HG02973 (cell line): ENCODE results near the gene LCE1A.

ENCODE experiments used
- ATAC-seq: cut with Tn5 transposase; IDR thresholded peaks from one replicate; pipeline ENCODE4 v1.9.1; 2021; ENCODE audit warnings: moderate library complexity; ENCODE audit not compliant: unreplicated experiment

The LCE1A gene, protein sequence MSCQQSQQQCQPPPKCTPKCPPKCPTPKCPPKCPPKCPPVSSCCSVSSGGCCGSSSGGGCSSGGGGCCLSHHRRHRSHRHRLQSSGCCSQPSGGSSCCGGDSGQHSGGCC

GRCh38 chr1:152827173-152827572 lies at the start of gene LCE1A:
Gene LCE1A, plus strand, starts transcription at chr1:152827473. Its CDS starts 0 bp downstream, at chr1:152827473.
- no peak for ATAC-seq

DNA sequence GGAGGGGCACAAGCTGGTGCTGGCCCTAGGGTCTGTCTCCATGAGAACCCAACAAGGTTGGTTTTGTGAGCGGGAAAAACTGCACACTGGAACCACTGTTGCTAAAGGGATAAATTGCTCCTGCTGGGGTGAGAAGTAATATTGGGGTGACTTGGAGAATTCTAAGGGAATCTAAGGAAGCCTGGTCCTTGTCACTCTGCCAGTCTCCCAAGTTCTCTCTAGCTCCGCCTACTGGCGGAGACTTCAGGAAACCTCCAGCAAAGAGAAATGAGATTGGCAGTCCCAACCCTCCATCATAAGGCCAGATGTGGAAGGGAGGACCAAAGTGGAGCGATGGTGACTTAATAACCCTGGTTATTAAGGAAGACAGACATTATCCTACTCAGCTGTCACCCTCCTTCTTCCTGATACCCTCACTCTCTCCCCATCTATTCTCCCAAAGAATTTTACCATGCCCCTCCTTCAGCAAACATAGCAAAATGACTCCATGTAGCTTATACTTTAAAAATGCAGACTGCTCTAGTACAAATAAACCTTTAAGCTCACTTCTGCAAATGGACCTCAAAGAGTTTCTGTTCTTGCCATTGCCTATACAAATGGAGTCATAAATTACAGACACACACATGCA lies 49.6 kb upstream of the LCE1A start:
- no peak for ATAC-seq

GRCh38 chr1:152783095-152783494 lies 44.2 kb upstream of the LCE1A start:
- no peak for ATAC-seq

GRCh38 chr1:152786077-152786476 lies 41.2 kb upstream of the LCE1A start, which contains the start of gene LCE1E:
Gene LCE1E, plus strand, starts transcription at chr1:152786257. Its CDS starts 1,043 bp downstream, at chr1:152787300.
- ATAC-seq: no peak

- ATAC-seq: no peak
These were observed 31.6 kb upstream of the LCE1A start for GRCh38 chr1:152795686-152796085.

DNA sequence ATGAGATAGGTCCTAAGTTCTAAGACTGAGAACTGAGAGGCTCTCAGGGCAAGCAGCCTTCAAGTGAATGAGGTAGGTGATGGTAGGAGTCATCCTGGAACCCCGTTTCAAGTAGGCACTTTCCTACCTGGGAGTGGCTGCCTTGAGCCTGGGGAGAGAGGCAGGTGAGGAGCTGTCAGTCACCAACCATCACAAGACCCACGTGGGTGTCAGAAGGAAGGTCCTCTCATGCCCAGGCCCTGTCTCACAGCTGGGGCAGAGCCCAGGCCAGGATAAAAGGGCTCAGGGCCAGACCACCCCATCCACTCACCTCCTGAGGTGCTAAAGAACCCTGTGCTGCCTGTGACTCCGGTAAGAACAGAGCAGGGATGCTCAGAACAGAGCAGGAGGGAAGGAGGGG lies 30.9 kb upstream of the LCE1A start, which contains the start of gene LCE1D:
TSS of gene LCE1D (plus strand) at position 301 of the 400 bp plus-strand sequence. CDS start 1,074 bp downstream, outside the sequence.
- ATAC-seq: no peak

- no peak for ATAC-seq
These were observed 25.9 kb upstream of the LCE1A start for GRCh38 chr1:152801333-152801732.

GRCh38 chr1:152806576-152806975 lies 20.7 kb upstream of the LCE1A start, which contains the start of gene LCE1C:
Gene LCE1C, minus strand, starts transcription at chr1:152806651. Its CDS starts 1,173 bp downstream, at chr1:152805478.
- no peak for ATAC-seq

DNA sequence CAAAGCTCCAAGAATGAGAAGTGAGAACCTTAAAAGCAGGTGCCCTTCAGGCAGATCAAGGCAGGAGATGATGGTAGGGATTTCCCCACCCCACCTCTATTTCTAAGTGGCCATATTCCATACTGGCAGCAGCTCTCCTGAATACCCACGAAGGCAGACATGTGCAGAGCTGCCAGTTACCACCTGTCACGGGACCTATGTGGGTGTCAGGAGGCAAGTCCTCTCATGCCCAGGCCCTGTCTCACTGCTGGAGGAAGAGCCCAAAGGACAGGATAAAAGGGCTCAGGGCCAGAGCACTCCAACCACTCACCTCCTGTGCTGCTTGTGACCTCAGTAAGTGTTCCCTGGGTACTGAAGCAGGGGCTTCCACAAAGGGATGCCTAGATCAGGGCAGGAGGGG lies 16.2 kb upstream of the LCE1A start:
- ATAC-seq: no peak

DNA sequence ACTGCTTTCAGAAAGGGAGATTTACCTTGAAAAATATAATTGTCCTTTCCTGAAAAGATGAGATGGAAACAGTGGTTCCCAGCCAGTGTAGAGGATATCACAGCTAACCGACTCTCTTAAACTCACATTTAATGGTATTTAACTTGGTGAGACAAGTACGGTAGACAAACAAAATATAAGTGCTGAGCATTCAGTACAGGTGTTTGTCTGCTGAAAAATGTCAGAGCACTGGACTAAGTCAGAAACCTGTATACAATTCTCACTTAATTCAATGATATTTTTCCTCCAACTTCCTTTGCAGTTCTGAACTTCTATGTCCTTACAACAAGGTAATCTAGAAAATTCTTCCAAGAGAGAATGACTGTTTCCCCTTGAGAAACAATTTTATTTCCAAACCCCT lies 15.6 kb upstream of the LCE1A start, which contains the start of gene LCE1B:
TSS of gene LCE1B (plus strand) at position 301 of the 400 bp plus-strand sequence. CDS start 476 bp downstream, outside the sequence.
- no peak for ATAC-seq

GRCh38 chr1:152817309-152817708 lies 10.0 kb upstream of the LCE1A start:
- ATAC-seq: no peak

GRCh38 chr1:152823294-152823693 lies 4.0 kb upstream of the LCE1A start:
- no peak for ATAC-seq

DNA sequence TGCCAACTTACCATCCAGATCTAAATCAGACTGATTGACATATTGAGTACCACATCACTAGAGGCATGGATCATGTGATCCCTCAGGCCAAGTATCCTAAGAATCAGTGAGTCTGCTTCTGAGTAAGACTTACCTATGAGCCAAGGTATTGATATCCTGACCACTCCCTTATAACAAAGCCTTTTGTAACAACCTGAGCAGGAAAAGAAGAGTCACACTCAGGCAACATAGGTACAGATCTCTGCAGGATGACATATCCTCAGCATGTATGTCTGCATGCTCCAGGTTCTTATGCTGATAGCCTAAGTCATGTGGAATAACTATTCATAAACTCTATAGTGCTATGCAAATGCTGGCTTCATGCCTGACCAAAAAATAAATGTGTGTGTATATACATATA lies 2.3 kb upstream of the LCE1A start:
- ATAC-seq: no peak

DNA sequence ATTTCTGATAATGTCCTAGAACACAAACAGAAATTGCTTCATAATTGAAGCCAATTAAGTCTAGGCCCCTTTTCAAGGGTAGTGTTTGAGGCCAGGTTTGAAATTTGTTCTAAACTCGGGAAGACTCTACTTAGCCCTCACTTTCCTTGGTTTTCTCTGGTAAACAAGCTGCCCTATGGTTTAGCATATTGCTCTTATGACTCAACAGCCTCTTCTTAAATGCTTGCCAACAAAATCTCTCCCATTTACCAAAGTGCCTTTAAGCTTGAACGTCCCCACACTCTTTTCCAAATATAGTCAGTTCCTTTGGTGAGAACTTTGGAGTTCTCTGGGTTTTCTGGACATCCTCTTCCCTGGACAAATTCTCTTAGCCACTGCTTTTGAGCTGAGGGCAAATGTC lies 9.6 kb downstream of the LCE1A start:
- ATAC-seq: no peak

GRCh38 chr1:152842556-152842955 lies 15.3 kb downstream of the LCE1A start, which contains the start of gene LCE6A:
Gene LCE6A, plus strand, starts transcription at chr1:152842856. Its CDS starts 665 bp downstream, at chr1:152843521.
- no peak for ATAC-seq

DNA sequence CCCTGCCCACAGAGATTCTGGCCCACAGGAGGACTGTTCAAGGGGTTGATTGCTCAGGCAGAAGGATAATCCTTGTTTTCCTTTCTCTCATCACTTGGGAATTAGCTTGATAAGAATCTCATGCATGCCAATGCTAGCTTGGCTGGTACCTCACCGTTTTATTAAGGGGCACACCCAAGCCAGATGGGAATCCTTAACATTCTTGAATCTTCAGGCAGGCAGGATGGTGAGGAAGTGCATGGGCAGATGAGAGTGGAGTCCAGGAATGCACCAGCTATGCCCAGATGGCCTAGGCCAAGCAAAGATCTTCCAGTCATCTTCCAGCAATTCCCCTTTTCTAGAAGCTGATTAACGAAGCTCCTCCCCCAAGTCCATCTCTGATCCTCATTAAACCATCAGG lies 28.4 kb downstream of the LCE1A start:
- ATAC-seq: no peak

GRCh38 chr1:152858062-152858461 lies 30.8 kb downstream of the LCE1A start:
- ATAC-seq: no peak

- ATAC-seq: no peak
These were observed 32.4 kb downstream of the LCE1A start, which contains the start of gene LCE7A for GRCh38 chr1:152859696-152860095. Gene LCE7A, plus strand, starts transcription at chr1:152859996. Its CDS starts 702 bp downstream, at chr1:152860698.

- no peak for ATAC-seq
These were observed 32.9 kb downstream of the LCE1A start for GRCh38 chr1:152860129-152860528.

GRCh38 chr1:152861374-152861773 lies 34.1 kb downstream of the LCE1A start:
- ATAC-seq: no peak

DNA sequence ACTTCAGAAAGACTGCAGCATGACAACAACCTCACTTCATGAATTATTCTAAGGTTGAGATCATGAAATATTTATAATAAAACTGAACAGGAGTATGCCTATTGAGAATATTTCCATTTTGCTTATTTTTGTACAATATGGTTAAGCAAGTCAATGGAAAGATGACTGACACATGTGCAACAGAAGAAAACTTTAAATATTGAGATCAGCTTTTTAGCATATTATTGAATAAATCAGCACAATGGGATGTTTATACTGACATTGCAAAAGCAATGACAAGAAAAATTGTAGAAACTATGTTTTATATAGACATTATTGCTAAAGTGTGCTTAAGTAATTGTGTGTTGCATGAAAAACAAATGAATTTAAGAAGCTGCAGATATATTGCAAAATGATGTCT lies 37.2 kb downstream of the LCE1A start:
- no peak for ATAC-seq

DNA sequence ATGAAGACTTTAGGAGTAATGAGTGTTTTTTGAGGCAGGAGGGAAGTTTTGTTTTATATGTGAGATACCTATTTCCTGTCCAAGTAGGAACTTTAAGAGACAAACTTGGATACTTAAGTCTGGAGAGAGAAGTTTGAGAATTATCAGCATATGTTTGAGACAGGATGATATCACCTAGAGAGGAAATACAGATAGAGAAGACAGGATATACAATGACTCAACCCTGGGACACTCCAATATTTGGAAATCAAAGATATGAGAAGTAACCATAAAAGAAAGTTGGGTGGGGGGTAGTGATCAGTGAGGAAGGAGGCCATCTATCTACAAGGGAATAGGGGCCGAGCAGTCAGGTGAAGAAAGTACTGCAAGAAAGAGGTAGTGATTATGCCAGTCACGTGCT lies 39.0 kb downstream of the LCE1A start:
- no peak for ATAC-seq
